IPS DF 19.7 (cell line): ENCODE measurements around the gene NDUFB11.

Source experiments
- DNase-seq: peaks from one replicate; pipeline ENCODE4 v3.0.0-alpha.2; 2013; ENCODE audit warnings: low read depth, low spot score

The NDUFB11 gene

GRCh38 chrX:47144626-47145394, at the start of gene NDUFB11, which contains the start of gene RBM10:
TSS of gene NDUFB11 (minus strand) at chrX:47144702. CDS start at chrX:47144679, 23 bp downstream.
TSS of gene RBM10 (plus strand) at chrX:47145221. CDS start at chrX:47147482, 2,261 bp downstream.
- DNase-seq = no peak

GRCh38 chrX:47193475-47194193, 49.1 kb upstream of the NDUFB11 start, which contains the start of gene UBA1:
TSS of gene UBA1 (plus strand) at chrX:47193829. CDS start at chrX:47198803, 4,974 bp downstream.
- DNase-seq = no peak

- no peak for DNase-seq
Observed at GRCh38 chrX:47191806-47192401, 47.4 kb upstream of the NDUFB11 start.

- DNase-seq = no peak
Observed at GRCh38 chrX:47191331-47191730, 46.8 kb upstream of the NDUFB11 start.

GRCh38 chrX:47190445-47191269, 46.2 kb upstream of the NDUFB11 start:
- DNase-seq = peak; percentile 71

- no peak for DNase-seq
Observed at GRCh38 chrX:47189906-47190305, 45.4 kb upstream of the NDUFB11 start.

- DNase-seq = no peak
Observed at GRCh38 chrX:47187106-47187677, 42.7 kb upstream of the NDUFB11 start.

- DNase-seq = no peak
Observed at GRCh38 chrX:47186096-47186740, 41.7 kb upstream of the NDUFB11 start.

GRCh38 chrX:47185241-47185640, 40.7 kb upstream of the NDUFB11 start:
- DNase-seq = no peak

GRCh38 chrX:47184486-47184885, 40.0 kb upstream of the NDUFB11 start:
- no peak for DNase-seq

GRCh38 chrX:47182106-47182700, 37.7 kb upstream of the NDUFB11 start:
- DNase-seq = no peak

GRCh38 chrX:47181301-47181700, 36.8 kb upstream of the NDUFB11 start:
- no peak for DNase-seq

- no peak for DNase-seq
Observed at GRCh38 chrX:47180346-47180745, 35.8 kb upstream of the NDUFB11 start.

GRCh38 chrX:47179928-47180255, 35.4 kb upstream of the NDUFB11 start:
- no peak for DNase-seq

GRCh38 chrX:47179221-47179927, 34.9 kb upstream of the NDUFB11 start:
- no peak for DNase-seq

GRCh38 chrX:47178337-47178736, 33.8 kb upstream of the NDUFB11 start:
- DNase-seq = no peak

GRCh38 chrX:47177079-47177478, 32.6 kb upstream of the NDUFB11 start:
- DNase-seq = no peak

GRCh38 chrX:47176101-47176740, 31.7 kb upstream of the NDUFB11 start:
- no peak for DNase-seq

- no peak for DNase-seq
Observed at GRCh38 chrX:47175588-47175980, 31.1 kb upstream of the NDUFB11 start.
